ENCODE measurements around the gene ITGA2B. TPM values are rescaled to one million over a fixed set of nuclear protein-coding genes. Genes with fewer than 3 reads are reported as not detected.
A peak's percentile ranks its signal among the peaks of the same experiment; 100 is the strongest.

The ITGA2B gene
- total RNA-seq, 2 donors from 2014 or later, result 1.0 to 2.6 TPM

GRCh38 chr17:44408786-44409185 is 19.3 kb upstream of the ITGA2B start:
- no peak for DNase-seq (ENCODE audit: low spot score)
- H3K27ac ChIP-seq, result no peak overlapping the region
- no peaks in the 10 kb centered on the region for H3K9me3 ChIP-seq
- H3K4me3 ChIP-seq, result no peak overlapping the region
- H3K36me3 ChIP-seq, result peaks cover 13% of the 10 kb centered on the region
- TF ChIP-seq CTCF (IDR thresholded peaks at IDR 0.05), result no peak
- no peaks in the 10 kb centered on the region for H3K4me1 ChIP-seq
- no peaks in the 10 kb centered on the region for H3K27me3 ChIP-seq

DNA sequence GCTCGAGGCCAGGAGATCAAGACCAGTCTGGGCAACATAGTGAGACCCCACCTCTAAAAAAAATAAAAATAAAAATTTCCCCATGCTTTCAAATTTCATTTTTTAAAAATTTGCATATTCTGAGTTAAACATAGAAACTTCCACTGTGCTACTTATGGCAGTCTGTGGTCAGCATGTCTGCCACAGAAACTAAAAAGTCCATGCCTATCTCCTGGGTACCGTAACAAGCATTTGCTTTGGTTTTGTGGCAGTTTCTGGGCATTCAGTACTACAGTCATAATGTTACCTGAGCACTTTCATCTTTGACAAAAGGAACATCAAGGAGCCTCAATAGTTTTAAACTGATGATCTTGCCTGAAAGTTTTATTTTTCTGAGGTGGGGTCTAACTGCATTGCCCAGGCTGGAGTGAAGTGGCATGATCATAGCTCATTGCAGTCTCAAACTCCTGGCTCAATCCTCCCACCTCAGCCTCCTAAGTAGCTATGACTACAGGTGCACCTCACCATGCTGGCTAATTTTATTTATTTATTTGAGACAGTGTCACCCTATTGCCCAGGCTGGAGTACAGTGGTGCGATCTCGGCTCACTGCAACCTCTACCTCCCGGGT is 13.2 kb upstream of the ITGA2B start:
- H3K9me3 ChIP-seq, result no peaks in the 10 kb centered on the region
- DNase-seq (ENCODE audit: low spot score), result no peak
- no peak for TF ChIP-seq CTCF (IDR thresholded peaks at IDR 0.05)
- no peak overlapping the region for H3K27ac ChIP-seq
- no peaks in the 10 kb centered on the region for H3K27me3 ChIP-seq
- H3K36me3 ChIP-seq, result peaks cover 58% of the 10 kb centered on the region
- H3K4me3 ChIP-seq, result no peak overlapping the region
- no peaks in the 10 kb centered on the region for H3K4me1 ChIP-seq

- no peak overlapping the region for H3K27ac ChIP-seq
- no peak for DNase-seq (ENCODE audit: low spot score)
- TF ChIP-seq CTCF (IDR thresholded peaks at IDR 0.05), result peak in 1 of 2 donors; percentile 63
- H3K4me1 ChIP-seq, result no peaks in the 10 kb centered on the region
- no peaks in the 10 kb centered on the region for H3K27me3 ChIP-seq
- H3K36me3 ChIP-seq, result peaks cover 49% of the 10 kb centered on the region
- H3K4me3 ChIP-seq, result no peak overlapping the region
- no peaks in the 10 kb centered on the region for H3K9me3 ChIP-seq
Observed at GRCh38 chr17:44400226-44400847, 10.9 kb upstream of the ITGA2B start.

DNA sequence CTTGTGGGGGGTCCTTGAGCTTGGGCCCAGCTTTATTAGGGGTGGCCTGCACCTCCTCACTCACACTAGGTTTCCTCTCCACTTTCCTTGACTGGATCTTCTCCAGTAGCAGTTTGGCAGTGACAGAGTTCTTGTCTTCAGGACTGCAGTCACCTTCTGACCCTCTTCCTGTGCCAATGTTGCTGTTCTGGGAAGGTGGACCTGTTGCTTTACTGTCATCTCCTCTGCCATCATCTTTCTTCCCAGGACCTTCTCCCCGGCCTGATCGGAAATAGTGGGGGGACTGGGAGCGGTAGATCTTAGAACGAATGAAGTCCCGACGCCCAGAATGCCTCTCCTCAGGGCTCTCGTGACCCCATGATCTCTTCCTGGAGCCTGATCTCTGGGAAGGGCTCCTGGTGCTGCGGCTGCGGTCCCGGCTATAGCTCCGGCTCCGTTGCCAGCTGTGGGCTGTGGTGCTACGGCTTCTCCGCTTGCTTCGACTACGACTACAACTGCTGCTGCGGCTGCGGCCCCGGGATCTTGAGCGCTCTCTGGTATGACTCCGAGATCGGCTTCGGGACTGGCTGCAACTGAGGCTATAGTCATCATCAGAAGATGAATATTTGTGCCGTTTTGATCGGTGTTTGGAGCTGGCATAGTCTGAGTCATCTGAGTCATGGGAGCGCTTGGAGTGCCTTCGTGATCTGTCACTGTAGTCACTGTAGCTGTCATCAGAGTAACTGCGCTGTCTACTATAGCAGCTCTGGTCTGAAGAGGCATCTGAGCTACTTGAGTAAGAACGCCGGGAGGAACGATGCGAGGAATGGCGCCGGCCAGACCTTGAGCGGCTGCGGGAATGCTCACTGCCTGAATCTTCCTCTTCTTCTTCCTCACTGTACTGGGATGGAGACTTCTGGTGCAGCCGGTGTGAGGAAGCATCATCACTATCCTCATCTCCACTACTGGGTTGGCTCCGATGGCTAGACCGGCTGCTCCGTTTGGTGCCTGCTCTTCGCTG is 9.5 kb upstream of the ITGA2B start:
- no peaks in the 10 kb centered on the region for H3K9me3 ChIP-seq
- H3K36me3 ChIP-seq, result peaks cover 46% of the 10 kb centered on the region
- H3K27me3 ChIP-seq, result no peaks in the 10 kb centered on the region
- TF ChIP-seq CTCF (IDR thresholded peaks at IDR 0.05), result no peak
- no peak for DNase-seq (ENCODE audit: low spot score)
- no peak overlapping the region for H3K27ac ChIP-seq
- no peak overlapping the region for H3K4me3 ChIP-seq
- no peaks in the 10 kb centered on the region for H3K4me1 ChIP-seq

DNA sequence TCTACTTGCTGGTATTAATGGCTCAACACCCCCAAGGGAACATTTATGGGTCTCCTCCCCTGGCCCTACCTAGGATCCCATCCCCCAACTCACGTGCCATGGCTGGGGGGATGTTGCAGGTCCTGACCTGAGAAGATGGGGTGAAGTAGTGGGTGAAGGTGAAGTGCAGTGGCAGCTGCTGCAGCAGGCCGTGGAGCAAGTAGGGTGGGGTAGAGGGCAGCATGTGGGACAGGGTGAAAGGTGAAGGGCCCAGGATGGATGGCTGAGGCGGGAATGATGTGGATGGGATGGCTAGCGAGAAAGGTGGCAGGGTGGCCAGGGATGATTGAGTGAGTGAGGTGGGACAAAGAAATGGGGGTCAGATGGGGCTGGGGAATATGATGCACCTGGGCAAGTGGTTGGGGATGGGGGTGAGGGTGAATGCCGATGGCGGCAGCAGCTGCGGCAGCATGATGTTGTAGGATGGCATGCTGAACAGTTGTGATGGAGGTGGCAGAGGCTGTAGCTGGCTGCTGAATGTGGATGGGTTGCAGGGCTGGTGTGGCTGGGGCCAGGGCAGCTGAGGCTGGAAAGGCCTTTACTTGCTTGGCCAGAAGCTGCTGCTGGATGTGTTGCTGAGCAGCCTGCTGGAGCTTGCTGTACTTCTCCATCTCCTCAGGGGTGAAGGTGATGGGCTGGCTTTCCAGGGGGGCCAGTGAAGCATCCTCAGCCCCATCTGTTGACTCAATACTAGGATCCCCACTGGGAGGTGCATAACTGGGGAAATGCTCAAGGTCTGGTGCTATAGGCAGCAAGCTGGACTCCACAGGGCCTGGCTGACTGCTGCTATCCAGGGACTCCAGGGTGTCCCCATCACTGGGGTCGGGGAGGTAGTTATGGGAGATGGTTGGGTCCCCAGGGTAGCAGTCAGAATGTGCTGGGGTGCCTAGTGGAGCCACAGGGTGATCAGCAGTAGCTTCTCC is 8.3 kb upstream of the ITGA2B start:
- Histone ChIP-seq H3K4me1 (no peaks in the 10 kb centered on the region), H3K9me3 (no peaks in the 10 kb centered on the region), H3K36me3 (peaks cover 36% of the 10 kb centered on the region), H3K27ac (no peak overlapping the region), H3K27me3 (no peaks in the 10 kb centered on the region), H3K4me3 (no peak overlapping the region)
- DNase-seq (ENCODE audit: low spot score), result no peak
- no peak for TF ChIP-seq CTCF (IDR thresholded peaks at IDR 0.05)

Measured in right atrium auricular region (tissue), 2 donors.